ENCODE data around the gene NIPSNAP2.

DNA sequence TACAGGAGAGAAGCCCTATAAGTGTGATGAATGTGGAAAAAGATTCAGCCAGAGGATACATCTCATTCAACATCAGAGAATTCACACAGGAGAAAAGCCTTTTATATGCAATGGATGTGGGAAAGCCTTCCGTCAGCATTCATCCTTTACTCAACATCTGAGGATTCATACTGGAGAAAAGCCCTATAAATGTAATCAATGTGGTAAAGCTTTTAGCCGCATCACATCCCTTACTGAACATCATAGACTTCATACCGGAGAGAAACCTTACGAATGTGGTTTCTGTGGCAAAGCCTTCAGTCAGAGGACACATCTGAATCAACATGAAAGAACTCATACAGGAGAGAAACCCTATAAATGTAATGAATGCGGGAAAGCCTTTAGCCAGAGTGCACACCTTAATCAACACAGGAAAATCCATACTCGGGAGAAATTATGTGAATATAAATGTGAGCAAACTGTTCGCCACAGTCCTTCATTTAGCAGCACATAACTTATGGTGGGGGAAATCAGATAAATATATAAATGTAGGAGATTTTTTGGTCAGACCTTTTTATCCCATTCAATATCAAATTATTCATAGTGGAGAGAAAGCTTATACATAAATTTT, 24.8 kb upstream of the NIPSNAP2 start:
- TF ChIP-seq CTCF (IDR thresholded peaks at IDR 0.05; ENCODE audit: low read depth, low read length, poor library complexity, severe bottlenecking) (no peak), EZH2phosphoT487 (IDR thresholded peaks at IDR 0.05; ENCODE audit: borderline replicate concordance, low read length) (no peak)

All from DOHH2 (cell line).